H1 (cell line): ENCODE measurements around the gene NGEF. TPM values are rescaled to one million over a fixed set of nuclear protein-coding genes. Genes with fewer than 3 reads are reported as not detected.

ENCODE experiments used
- CTCF ChIA-PET: fragments of 300-600 bp; sonication (Branson Sonifier 250); formaldehyde crosslinking; loops from one replicate; lab custom pipeline; 2021; ENCODE audit not compliant: partially characterized antibody; lab: Charles Lee
- POLR2A ChIA-PET: fragments of 300-600 bp; sonication (Branson Sonifier 250); formaldehyde crosslinking; loops from one replicate; lab custom pipeline; 2021; ENCODE audit warnings: inconsistent platforms; ENCODE audit not compliant: partially characterized antibody; lab: Charles Lee
- DNase-seq, 2 experiments: peaks; one replicate each; pipeline versions ENCODE4 v3.0.0 to v3.0.0-alpha.2; 2010 to 2022; ENCODE audit warnings: low spot score in 2 of 2, low read depth in 1 of 2, mixed read lengths in 1 of 2
- FAIRE-seq: peaks from 2 replicates; lab custom pipeline; 2011; peaks lifted over from hg19 to GRCh38; lab: Jason Lieb, UNC
- H2AFZ ChIP-seq: 2 replicates; pipeline ENCODE4 v1.8.1; 2012; ENCODE audit warnings: low read length, inconsistent platforms
- H2AK5ac ChIP-seq: 2 replicates; pipeline ENCODE4 v1.6.1; 2013; ENCODE audit warnings: low read depth, low read length
- H2BK120ac ChIP-seq: replicated peaks from 2 replicates; pipeline ENCODE3; 2013; ENCODE audit warnings: low read depth, low read length, inconsistent platforms
- H2BK12ac ChIP-seq: 2 replicates; pipeline ENCODE4 v1.6.1; 2013; ENCODE audit warnings: low read depth, low read length
- H2BK15ac ChIP-seq: 2 replicates; pipeline ENCODE4 v1.6.1; 2013; ENCODE audit warnings: low read length
- H2BK20ac ChIP-seq: 2 replicates; pipeline ENCODE4 v1.6.1; 2013; ENCODE audit warnings: low read length
- H2BK5ac ChIP-seq: 2 replicates; pipeline ENCODE4 v1.6.1; 2013; ENCODE audit warnings: low read depth, low read length
- H3K14ac ChIP-seq: 2 replicates; pipeline ENCODE4 v1.6.1; 2013; ENCODE audit warnings: inconsistent platforms; ENCODE audit not compliant: insufficient read length
- H3K18ac ChIP-seq: 2 replicates; pipeline ENCODE4 v1.6.1; 2013; ENCODE audit warnings: low read length; ENCODE audit errors: extremely low read depth
- H3K23ac ChIP-seq: 2 replicates; pipeline ENCODE4 v1.6.1; 2013; ENCODE audit warnings: inconsistent platforms; ENCODE audit not compliant: insufficient read length
- H3K23me2 ChIP-seq: 2 replicates; pipeline ENCODE4 v1.6.1; 2013; ENCODE audit warnings: low read depth, low read length
- H3K27ac ChIP-seq: 2 replicates; pipeline ENCODE4 v1.6.1; 2011; ENCODE audit warnings: low read depth, low read length, inconsistent platforms
- H3K27me3 ChIP-seq, 4 experiments: replicated peaks in 1 of 4; 1 replicate in 1 of 4; 2 replicates in 3 of 4; pipeline versions ENCODE4 v1.6.1 to v1.8.1; 2011 to 2013; ENCODE audit warnings: low read length in 3 of 4, mild to moderate bottlenecking in 3 of 4, inconsistent platforms in 2 of 4, mixed read lengths in 2 of 4, moderate library complexity in 1 of 4; ENCODE audit not compliant: control insufficient read depth in 3 of 4, insufficient read depth in 3 of 4; ENCODE audit errors: extremely low read depth in 1 of 4
- H3K36me3 ChIP-seq, 4 experiments: 2 replicates each; pipeline versions ENCODE4 v1.6.1 to v1.8.1; 2011 to 2013; ENCODE audit warnings: mild to moderate bottlenecking in 4 of 4, low read length in 3 of 4, moderate library complexity in 2 of 4, control low read depth in 1 of 4, inconsistent platforms in 1 of 4; ENCODE audit not compliant: insufficient read depth in 4 of 4, control insufficient read depth in 2 of 4
- H3K4ac ChIP-seq: replicated peaks from 2 replicates; pipeline ENCODE3; 2013; ENCODE audit warnings: low read length, low read depth, mixed read lengths, inconsistent platforms; ENCODE audit not compliant: insufficient read length
- H3K4me1 ChIP-seq, 4 experiments: replicated peaks in 1 of 4; 1 replicate in 1 of 4; 2 replicates in 3 of 4; pipeline versions ENCODE4 v1.6.1 to v1.8.1; 2011 to 2013; ENCODE audit warnings: low read length in 3 of 4, inconsistent platforms in 2 of 4, mixed read lengths in 1 of 4; ENCODE audit not compliant: insufficient read depth in 4 of 4, control insufficient read depth in 3 of 4
- H3K4me2 ChIP-seq, 2 experiments: 2 replicates each; pipeline versions ENCODE4 v1.6.1 to v1.8.1; 2011 to 2013; ENCODE audit warnings: low read depth in 2 of 2, low read length in 2 of 2, control low read depth in 1 of 2, inconsistent platforms in 1 of 2, mild to moderate bottlenecking in 1 of 2; ENCODE audit not compliant: insufficient read depth in 1 of 2
- H3K4me3 ChIP-seq, 4 experiments: fragments of 200-600, 300-600 bp in 1 of 4; sonication (generic), shearing (Covaris generic), sonication (Bioruptor Twin) in 1 of 4; 2 replicates each; pipeline versions ENCODE4 v1.5.1 to v1.8.1; 2011 to 2016; ENCODE audit warnings: low read length in 4 of 4, low read depth in 3 of 4, control low read depth in 2 of 4, inconsistent platforms in 2 of 4, mild to moderate bottlenecking in 2 of 4, mixed read lengths in 1 of 4, moderate library complexity in 1 of 4; ENCODE audit not compliant: insufficient read depth in 2 of 4; ENCODE audit errors: extremely low read depth in 1 of 4
- H3K56ac ChIP-seq: replicated peaks from 2 replicates; pipeline ENCODE3; 2013; ENCODE audit warnings: low read depth, mild to moderate bottlenecking, mixed read lengths, low read length, inconsistent platforms; ENCODE audit not compliant: insufficient read length
- H3K79me1 ChIP-seq: 2 replicates; pipeline ENCODE4 v1.6.1; 2013; ENCODE audit warnings: low read depth, low read length, control low read depth
- H3K79me2 ChIP-seq, 2 experiments: 2 replicates each; pipeline versions ENCODE4 v1.6.1 to v1.8.1; 2012 to 2013; ENCODE audit warnings: low read length in 2 of 2, mild to moderate bottlenecking in 2 of 2, inconsistent platforms in 1 of 2; ENCODE audit not compliant: insufficient read depth in 2 of 2, control insufficient read depth in 1 of 2
- H3K9ac ChIP-seq, 4 experiments: replicated peaks in 1 of 4; 1 replicate in 1 of 4; 2 replicates in 3 of 4; pipeline versions ENCODE4 v1.6.1 to v1.8.1; 2011 to 2013; ENCODE audit warnings: low read depth in 3 of 4, low read length in 3 of 4, control low read depth in 2 of 4, mild to moderate bottlenecking in 2 of 4, moderate library complexity in 2 of 4, inconsistent platforms in 1 of 4; ENCODE audit errors: extremely low read depth in 1 of 4
- H3K9me3 ChIP-seq, 2 experiments: 2 replicates each; pipeline versions ENCODE4 v1.6.1 to v1.8.1; 2012 to 2013; ENCODE audit warnings: mild to moderate bottlenecking in 2 of 2, moderate library complexity in 2 of 2, control low read depth in 1 of 2, inconsistent platforms in 1 of 2, low read depth in 1 of 2, low read length in 1 of 2, mixed read lengths in 1 of 2; ENCODE audit not compliant: insufficient read depth in 2 of 2
- H4K20me1 ChIP-seq, 2 experiments: replicated peaks in 1 of 2; 2 replicates each; pipeline versions ENCODE3 to v1.8.1; 2011 to 2013; ENCODE audit warnings: inconsistent platforms in 2 of 2, low read length in 2 of 2, mild to moderate bottlenecking in 1 of 2; ENCODE audit not compliant: insufficient read depth in 2 of 2, control insufficient read depth in 1 of 2
- H4K5ac ChIP-seq: 2 replicates; pipeline ENCODE4 v1.6.1; 2013; ENCODE audit warnings: low read length, low read depth, mixed read lengths, inconsistent platforms; ENCODE audit not compliant: insufficient read length
- H4K8ac ChIP-seq: 2 replicates; pipeline ENCODE4 v1.8.0; 2013; ENCODE audit warnings: mild to moderate bottlenecking, moderate library complexity, low read length, inconsistent platforms; ENCODE audit not compliant: insufficient read depth; ENCODE audit errors: extremely low read depth
- H4K91ac ChIP-seq: replicated peaks from 2 replicates; pipeline ENCODE3; 2013; ENCODE audit warnings: low read length, mixed read lengths, inconsistent platforms; ENCODE audit not compliant: insufficient read length
- ATF2 ChIP-seq: IDR thresholded peaks from 2 replicates; pipeline ENCODE4 v1.6.1; 2012; ENCODE audit warnings: low read length, inconsistent platforms
- BACH1 ChIP-seq: IDR thresholded peaks from 2 replicates; pipeline ENCODE4 v1.6.1; 2012; ENCODE audit warnings: low read length, improper control_type of control experiment
- EP300 ChIP-seq, 2 experiments: IDR thresholded peaks; 1 replicate in 1 of 2; 2 replicates in 1 of 2; pipeline ENCODE4 v1.6.1; 2011 to 2012; ENCODE audit warnings: low read depth in 2 of 2, low read length in 2 of 2, mild to moderate bottlenecking in 2 of 2, borderline replicate concordance in 1 of 2, inconsistent platforms in 1 of 2, moderate library complexity in 1 of 2
- EZH2 ChIP-seq: fragments of 200-600 bp; sonication (generic); IDR thresholded peaks from 2 replicates; pipeline ENCODE4 v1.7.1; 2012; ENCODE audit warnings: low read depth, mild to moderate bottlenecking, moderate library complexity, low read length, inconsistent platforms; ENCODE audit not compliant: severe bottlenecking
- GABPA ChIP-seq: IDR thresholded peaks from 2 replicates; pipeline ENCODE4 v1.6.1; 2011; ENCODE audit warnings: mild to moderate bottlenecking, low read length, moderate library complexity, borderline replicate concordance; ENCODE audit not compliant: insufficient read depth
- MAX ChIP-seq: IDR thresholded peaks from 2 replicates; pipeline ENCODE4 v1.6.1; 2012; ENCODE audit warnings: inconsistent platforms
- SIN3A ChIP-seq, 2 experiments: IDR thresholded peaks in 1 of 2; conservative IDR thresholded peaks in 1 of 2; 2 replicates each; pipeline ENCODE4 v1.6.1; 2011 to 2012; ENCODE audit warnings: low read length in 2 of 2, improper control_type of control experiment in 1 of 2, low read depth in 1 of 2, mild to moderate bottlenecking in 1 of 2
- SRF ChIP-seq: IDR thresholded peaks from 2 replicates; pipeline ENCODE4 v1.6.1; 2011; ENCODE audit warnings: mild to moderate bottlenecking, low read depth, low read length, moderate library complexity
- TAF1 ChIP-seq: IDR thresholded peaks from 2 replicates; pipeline ENCODE4 v1.6.1; 2011; ENCODE audit warnings: mild to moderate bottlenecking, low read depth, low read length
- WGBS, 2 experiments: shearing (Covaris generic) in 1 of 2; methylation state at CpG; one replicate each; pipeline versions ENCODE4 v1.1.6 to v1.1.7; 2013 to 2015; ENCODE audit warnings: low lambda C conversion rate in 2 of 2, mixed read lengths in 2 of 2, inconsistent platforms in 1 of 2, low coverage in 1 of 2, missing lambda C conversion rate in 1 of 2; ENCODE audit not compliant: insufficient replicate concordance in 2 of 2, insufficient coverage in 1 of 2, insufficient read length in 1 of 2; ENCODE audit errors: extremely low coverage in 1 of 2, missing lambda C conversion rate in 1 of 2; 5-methylcytosine and 5-hydroxymethylcytosine counted together
- polyA plus RNA-seq, 7 experiments: library from polyadenylated mRNA; depleted of rRNA in 3 of 7; stranded (reverse) in 5 of 7; unstranded in 2 of 7; fragments of >200 nt in 5 of 7; fragments of 200-250 nt in 2 of 7; gene quantifications; 1 replicate in 5 of 7; 2 replicates in 1 of 7; 4 replicates in 1 of 7; pipeline versions ENCODE4 v1.2.1 to v1.2.3, GENCODE V29; 2011 to 2013; ENCODE audit warnings: missing spikeins in 2 of 7, mixed read lengths in 2 of 7
- total RNA-seq: library from RNA; stranded (reverse); fragmentation: NEBNext Ultra II Directional; extraction: Animal tissue kit (Norgen Biotek cat#: 25700); gene quantifications from 2 replicates; pipeline ENCODE4 v1.2.1, GENCODE V29; 2021

NGEF gene
- total and polyA plus RNA-seq, 2 of the 8 experiments (the other 6 are each of a cell fraction or from before 2014, with no cell fraction given) = 2.7 to 3.2 TPM

GRCh38 chr2:233036162-233036838, 23.2 kb upstream of the NGEF start:
- H3K79me2 ChIP-seq = no peaks in the 10 kb centered on the region
- no peak overlapping the region for H4K5ac ChIP-seq
- ChIA-PET CTCF (interaction anchor here (0.6 to 1.7 kb wide), 3 partner anchors 9 to 102 kb away, joined by 3 to 8 read pairs (median 3); no protein-coding TSS in a partner anchor), POLR2A (no interaction called here)
- H3K27ac ChIP-seq = no peak overlapping the region
- H2BK20ac ChIP-seq = no peak overlapping the region
- peaks cover 0 to 4% of the 10 kb centered on the region in 2 experiments for H4K20me1 ChIP-seq
- H4K91ac ChIP-seq = no peak overlapping the region
- H3K18ac ChIP-seq = no peak overlapping the region
- no peak overlapping the region for H2BK120ac ChIP-seq
- H2BK5ac ChIP-seq = 0 out of 2 replicates have a peak overlapping the region, but pooled peaks have one; percentile 77
- H3K56ac ChIP-seq = no peak overlapping the region
- no peak overlapping the region for H3K4me3 ChIP-seq
- H3K27me3 ChIP-seq = no peaks in the 10 kb centered on the region
- peak overlapping the region; percentile 77; the same call in 1 of the 2 replicates for H2BK15ac ChIP-seq
- H4K8ac ChIP-seq = no peak overlapping the region; the same call in 1 of the 2 replicates
- H3K23me2 ChIP-seq = peaks cover 8% of the 10 kb centered on the region
- no peak overlapping the region for H3K4ac ChIP-seq
- peaks cover 2% of the 10 kb centered on the region; the same call in 1 of the 2 replicates for H3K79me1 ChIP-seq
- whole genome bisulfite sequencing, 2 experiments = 93% methylated on average over 12 of the region's 12 CpGs; no CpG with 5 or more reads in 1 of the 2 experiments
- H3K9ac ChIP-seq = no peak overlapping the region
- peak overlapping the region; percentile 84; the same call in 1 of the 2 replicates for H2AK5ac ChIP-seq
- no peak overlapping the region for H3K4me2 ChIP-seq
- H3K4me1 ChIP-seq = peaks cover 0 to 6% (median 0%) of the 10 kb centered on the region in 4 experiments; a peak in 1 of 7 replicates
- H3K14ac ChIP-seq = no peak overlapping the region
- FAIRE-seq (no peak), DNase-seq (no peak)
- H2AFZ ChIP-seq = no peak overlapping the region
- no peak overlapping the region for H3K23ac ChIP-seq
- H2BK12ac ChIP-seq = 0 out of 2 replicates have a peak overlapping the region, but pooled peaks have one; percentile 78
- no peaks in the 10 kb centered on the region for H3K36me3 ChIP-seq
- H3K9me3 ChIP-seq = peaks cover 0 to 8% of the 10 kb centered on the region in 2 experiments; a peak in 2 of 4 replicates
- TF ChIP-seq SIN3A (conservative IDR thresholded peaks at IDR 0.05 in 1 of 2, IDR thresholded peaks at IDR 0.05 in 1 of 2; ENCODE audit: low read depth in 1 of 2, low read length in 2 of 2) = no peak
- TF ChIP-seq GABPA = no peak
- no peak for TF ChIP-seq BACH1
- no peak for TF ChIP-seq EZH2
- no peak for TF ChIP-seq MAX
- TF ChIP-seq SRF = no peak
- TF ChIP-seq ATF2 = no peak
- no peak for TF ChIP-seq TAF1
- TF ChIP-seq EP300 (IDR thresholded peaks at IDR 0.05; ENCODE audit: borderline replicate concordance in 1 of 2, low read depth in 2 of 2, low read length in 2 of 2) = no peak
